Kidney (tissue), 14 donors: ENCODE results near the gene MMP3. TPM values are rescaled to one million over a fixed set of nuclear protein-coding genes. Genes with fewer than 3 reads are reported as not detected.

Experiments
- DNase-seq, 5 donors: peaks; one replicate each; pipeline ENCODE4 v3.0.0-alpha.2; 2013 to 2020
- FAIRE-seq: peaks from 2 replicates; lab custom pipeline; 2012; peaks lifted over from hg19 to GRCh38; lab: Jason Lieb, UNC
- H3K27ac ChIP-seq, 2 donors: one replicate each; pipeline ENCODE4 v1.7.0; 2013; ENCODE audit warnings: low read depth in 2 of 2, low read length in 2 of 2, inconsistent platforms in 1 of 2
- H3K27me3 ChIP-seq: one replicate; pipeline ENCODE4 v1.7.1; 2013; ENCODE audit warnings: low read length, inconsistent platforms; ENCODE audit not compliant: control insufficient read depth, insufficient read depth
- H3K36me3 ChIP-seq, 3 donors: one replicate each; pipeline versions ENCODE4 v1.7.0 to v1.7.1; 2013; ENCODE audit warnings: low read length in 3 of 3, control low read depth in 1 of 3, inconsistent platforms in 1 of 3; ENCODE audit not compliant: insufficient read depth in 3 of 3, control insufficient read depth in 2 of 3
- H3K4me1 ChIP-seq, 3 donors: one replicate each; pipeline versions ENCODE4 v1.7.0 to v1.7.1; 2013; ENCODE audit warnings: low read length in 3 of 3, inconsistent platforms in 1 of 3, low read depth in 1 of 3; ENCODE audit not compliant: control insufficient read depth in 2 of 3, insufficient read depth in 2 of 3
- H3K4me3 ChIP-seq, 3 donors: one replicate each; pipeline versions ENCODE4 v1.7.0 to v1.8.1; 2013; ENCODE audit warnings: low read length in 3 of 3, control low read depth in 1 of 3, inconsistent platforms in 1 of 3
- H3K9ac ChIP-seq, 3 donors: one replicate each; pipeline versions ENCODE4 v1.7.0 to v1.7.1; 2013; ENCODE audit warnings: low read length in 3 of 3, control low read depth in 1 of 3, inconsistent platforms in 1 of 3
- H3K9me3 ChIP-seq, 3 donors: one replicate each; pipeline versions ENCODE4 v1.7.0 to v1.7.1; 2013; ENCODE audit warnings: low read length in 3 of 3, control low read depth in 1 of 3, inconsistent platforms in 1 of 3; ENCODE audit not compliant: control insufficient read depth in 2 of 3, insufficient read depth in 1 of 3
- intact Hi-C: fragments of 100-400 bp; cut with DNase I; formaldehyde crosslinking; loops from one replicate; pipeline ENCODE4 v1.11.1; 2022
- polyA plus RNA-seq: library from polyadenylated mRNA; stranded (reverse); fragments of 350-450 nt; fragmentation: Illumina TruSeq; extraction: RNeasy Lipid Tissue Mini Kit (QIAGEN cat#74804); gene quantifications from one replicate; pipeline ENCODE4 v1.2.3, GENCODE V29; 2014; ENCODE audit warnings: low read depth, low replicate concordance; ENCODE audit not compliant: insufficient read depth
- total RNA-seq: library from RNA; stranded (reverse); fragmentation: NEBNext Ultra II Directional; extraction: Animal tissue kit (Norgen Biotek cat#: 25700); gene quantifications from one replicate; pipeline ENCODE4 v1.2.1, GENCODE V29; 2021
- TF ChIP-seq, protein P1 (sequence below): IDR thresholded peaks from 3 replicates; pipeline ENCODE4 v1.5.1; 2012; ENCODE audit warnings: mild to moderate bottlenecking, moderate library complexity, borderline replicate concordance; ENCODE audit not compliant: insufficient read depth; ENCODE audit errors: extremely low read depth
- donor health status: control.
- donor health status: control.
- donor health status: control.
- donor health status: control.
- donor health status: control.
- donor health status: DM: yes; HTN: yes; CAD: no.
- donor health status: Normal renal cell carcinoma (clear cell type).

The MMP3 gene
- total and polyA plus RNA-seq, 2 donors from 2014 or later: 0.44 TPM; not detected in 1

DNA sequence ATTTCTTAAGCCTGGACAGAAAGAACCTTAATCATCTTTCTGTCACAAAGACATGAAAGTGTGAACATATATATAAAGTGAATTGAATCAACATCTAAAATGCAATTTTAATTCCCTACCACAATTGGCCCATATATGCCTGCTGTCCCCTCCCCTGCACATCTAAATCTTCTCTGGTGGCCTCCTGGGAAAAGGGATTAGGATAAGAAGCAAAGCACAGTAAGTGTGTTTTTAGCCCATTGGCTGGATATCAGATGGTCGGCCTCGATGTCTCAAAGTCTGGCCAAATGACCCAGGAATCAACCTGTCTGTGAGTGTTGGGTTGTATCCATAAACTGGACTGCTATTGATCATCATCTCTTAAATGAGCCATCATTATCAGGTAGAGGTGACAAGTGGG is 5.8 kb downstream of the MMP3 start:
- intact Hi-C loops: no loop called here
- DNase-seq: no peak

DNA sequence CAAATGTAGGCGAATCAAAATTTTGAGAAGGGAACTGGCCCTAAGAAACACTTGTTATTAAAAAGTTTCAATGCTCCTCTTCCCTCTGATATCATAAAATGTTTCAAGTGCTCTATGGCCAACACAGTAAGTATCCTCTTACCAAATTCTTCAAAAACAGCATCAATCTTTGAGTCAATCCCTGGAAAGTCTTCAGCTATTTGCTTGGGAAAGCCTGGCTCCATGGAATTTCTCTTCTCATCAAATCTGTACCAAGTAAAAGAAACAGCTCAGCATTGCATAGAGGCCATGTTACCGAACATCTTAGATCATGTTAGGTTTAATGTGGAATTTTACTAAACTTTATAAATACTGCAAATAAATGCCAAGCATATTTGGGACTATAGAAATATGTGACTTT is 6.3 kb downstream of the MMP3 start:
- TF ChIP-seq, protein P1, sequence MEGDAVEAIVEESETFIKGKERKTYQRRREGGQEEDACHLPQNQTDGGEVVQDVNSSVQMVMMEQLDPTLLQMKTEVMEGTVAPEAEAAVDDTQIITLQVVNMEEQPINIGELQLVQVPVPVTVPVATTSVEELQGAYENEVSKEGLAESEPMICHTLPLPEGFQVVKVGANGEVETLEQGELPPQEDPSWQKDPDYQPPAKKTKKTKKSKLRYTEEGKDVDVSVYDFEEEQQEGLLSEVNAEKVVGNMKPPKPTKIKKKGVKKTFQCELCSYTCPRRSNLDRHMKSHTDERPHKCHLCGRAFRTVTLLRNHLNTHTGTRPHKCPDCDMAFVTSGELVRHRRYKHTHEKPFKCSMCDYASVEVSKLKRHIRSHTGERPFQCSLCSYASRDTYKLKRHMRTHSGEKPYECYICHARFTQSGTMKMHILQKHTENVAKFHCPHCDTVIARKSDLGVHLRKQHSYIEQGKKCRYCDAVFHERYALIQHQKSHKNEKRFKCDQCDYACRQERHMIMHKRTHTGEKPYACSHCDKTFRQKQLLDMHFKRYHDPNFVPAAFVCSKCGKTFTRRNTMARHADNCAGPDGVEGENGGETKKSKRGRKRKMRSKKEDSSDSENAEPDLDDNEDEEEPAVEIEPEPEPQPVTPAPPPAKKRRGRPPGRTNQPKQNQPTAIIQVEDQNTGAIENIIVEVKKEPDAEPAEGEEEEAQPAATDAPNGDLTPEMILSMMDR: no peak
- no peak overlapping the region for H3K4me3 ChIP-seq
- no peaks in the 10 kb centered on the region for H3K27me3 ChIP-seq
- FAIRE-seq (no peak), DNase-seq (no peak)
- no peaks in the 10 kb centered on the region for H3K9me3 ChIP-seq
- H3K9ac ChIP-seq: no peak overlapping the region
- intact Hi-C loops: no loop called here
- no peaks in the 10 kb centered on the region for H3K36me3 ChIP-seq
- H3K4me1 ChIP-seq: no peaks in the 10 kb centered on the region
- no peak overlapping the region for H3K27ac ChIP-seq

More for the DNA sequence above, 5.8 kb downstream of the MMP3 start:
- H3K9me3 ChIP-seq: no peaks in the 10 kb centered on the region
- no peak overlapping the region for H3K27ac ChIP-seq
- H3K4me3 ChIP-seq: no peak overlapping the region
- FAIRE-seq: no peak
- H3K27me3 ChIP-seq: no peaks in the 10 kb centered on the region
- TF ChIP-seq, protein P1: no peak
- H3K36me3 ChIP-seq: no peaks in the 10 kb centered on the region
- H3K9ac ChIP-seq: no peak overlapping the region
- no peaks in the 10 kb centered on the region for H3K4me1 ChIP-seq

DNA sequence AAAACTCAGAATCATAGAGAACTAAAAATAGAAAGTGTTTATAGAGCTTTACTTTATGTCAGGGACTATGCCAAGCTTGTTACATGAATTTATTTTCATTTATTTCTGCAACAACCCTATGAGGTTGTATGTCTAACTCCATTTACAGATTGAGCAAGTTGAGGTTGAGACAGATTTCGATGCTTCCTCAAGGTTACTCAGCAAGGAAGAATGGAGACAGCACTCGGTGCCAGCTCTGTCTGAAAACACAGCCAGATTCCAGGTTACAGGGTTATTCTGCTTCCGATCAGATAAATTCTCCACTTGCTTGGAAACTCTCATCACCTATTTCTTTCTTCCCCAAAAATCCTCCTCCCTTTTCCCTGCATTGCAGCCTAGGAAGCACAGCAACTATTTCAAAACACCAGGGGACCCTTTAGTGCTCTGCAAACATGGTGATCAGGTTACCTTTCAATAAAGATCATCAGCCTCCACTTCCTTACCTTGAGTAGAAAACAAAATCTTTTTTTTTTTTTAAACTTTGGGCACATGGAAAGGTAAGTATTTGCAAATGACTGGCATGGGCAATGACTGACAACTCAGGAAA is 7.0 kb downstream of the MMP3 start:
- Histone ChIP-seq H3K27me3 (no peaks in the 10 kb centered on the region), H3K27ac (no peak overlapping the region), H3K4me1 (no peaks in the 10 kb centered on the region), H3K36me3 (no peaks in the 10 kb centered on the region), H3K4me3 (no peak overlapping the region), H3K9me3 (no peaks in the 10 kb centered on the region), H3K9ac (no peak overlapping the region)
- TF ChIP-seq, protein P1: no peak
- FAIRE-seq (no peak), DNase-seq (no peak)
- intact Hi-C loops: no loop called here

DNA sequence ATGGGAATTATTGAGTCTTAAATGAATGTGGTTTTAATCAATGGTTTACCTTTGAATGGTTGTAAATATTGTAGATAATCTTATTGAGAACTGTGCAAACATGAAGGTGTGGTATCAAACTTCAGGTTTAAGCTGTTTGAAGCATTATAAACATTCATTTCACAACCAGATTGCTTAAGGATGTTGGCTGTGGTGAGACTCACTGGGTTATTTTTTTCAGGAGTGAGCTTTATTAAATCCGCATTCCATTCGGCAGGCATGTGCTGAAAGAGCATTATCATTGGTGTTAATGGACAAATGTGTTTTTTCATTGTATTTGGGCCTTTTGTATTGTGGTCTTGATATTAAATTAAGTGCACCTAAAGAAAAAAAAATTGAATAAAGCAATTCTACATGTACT is 9.7 kb downstream of the MMP3 start:
- DNase-seq: no peak
- intact Hi-C loops: no loop called here
- Histone ChIP-seq H3K36me3 (no peaks in the 10 kb centered on the region), H3K4me1 (no peaks in the 10 kb centered on the region), H3K27me3 (no peaks in the 10 kb centered on the region), H3K27ac (no peak overlapping the region), H3K9me3 (no peaks in the 10 kb centered on the region), H3K4me3 (no peak overlapping the region), H3K9ac (no peak overlapping the region)
- TF ChIP-seq, protein P1: no peak
- FAIRE-seq: no peak
